Measurements from ENCODE around the gene CHST9. TPM values are rescaled to one million over a fixed set of nuclear protein-coding genes. Genes with fewer than 3 reads are reported as not detected.
"Not testable (repeated sequence)": the region's sequence is repeated elsewhere in the genome, so short reads cannot be mapped to it uniquely, and the experiment has no call there.

Gene CHST9
- total and polyA plus RNA-seq, 2 of the 4 experiments (the other 2 are of a cell fraction), result not detected

- H2AK9ac ChIP-seq (replicated peaks; ENCODE audit: low read depth, low read length, poor library complexity); H4K8ac ChIP-seq (ENCODE audit: low read depth in 2 of 2, low read length in 2 of 2); H3K56ac ChIP-seq (ENCODE audit: extremely low read depth, insufficient read depth, low read length); H2AFZ ChIP-seq (replicated peaks; ENCODE audit: low read length, poor library complexity); H3K14ac ChIP-seq (replicated peaks; ENCODE audit: low read depth, low read length); DNase-seq; H3K27ac ChIP-seq (ENCODE audit: insufficient read depth, low read length); H3K4me3 ChIP-seq (ENCODE audit: insufficient read depth, low read depth, low read length); H2BK5ac ChIP-seq (ENCODE audit: low read depth, low read length, poor library complexity, severe bottlenecking); H3K9ac ChIP-seq (ENCODE audit: low read depth, low read length); H3K18ac ChIP-seq (ENCODE audit: low read depth, low read length); H2AK5ac ChIP-seq (ENCODE audit: low read depth, low read length); H4K91ac ChIP-seq (ENCODE audit: insufficient read depth, low read depth, low read length); H3K9me1 ChIP-seq (ENCODE audit: insufficient read depth, low read length); intact Hi-C loops (cut with micrococcal nuclease); H3K27me3 ChIP-seq (ENCODE audit: control insufficient read depth, insufficient read depth, low read length); H3K4me1 ChIP-seq (ENCODE audit: control insufficient read depth, insufficient read depth, low read length); ATAC-seq (ENCODE audit: low read depth); BruUV-seq (replicated peaks); in situ Hi-C loops (cut with MboI; ENCODE audit: low sequenced_read_pairs); H4K5ac ChIP-seq (ENCODE audit: low read depth, low read length); H3K23ac ChIP-seq (ENCODE audit: low read depth, low read length); H3K4ac ChIP-seq (ENCODE audit: low read depth, low read length); H4K20me1 ChIP-seq (ENCODE audit: insufficient read depth, low read length); H3K36me3 ChIP-seq (ENCODE audit: control insufficient read depth, insufficient read depth, low read length); H3K4me2 ChIP-seq (ENCODE audit: low read depth, low read length); H2BK120ac ChIP-seq (ENCODE audit: low read depth, low read length); CTCF ChIA-PET; H2BK15ac ChIP-seq (ENCODE audit: low read depth, low read length); H2BK20ac ChIP-seq (ENCODE audit: low read depth, low read length); H3K9me3 ChIP-seq (ENCODE audit: control insufficient read depth, insufficient read depth, low read length); POLR2A ChIA-PET (ENCODE audit: unreplicated experiment); dilution Hi-C loops (cut with HindIII; ENCODE audit: low sequenced_read_pairs, unreplicated experiment); H3K79me1 ChIP-seq (ENCODE audit: low read depth in 1 of 2, low read length in 2 of 2): not testable (repeated sequence)
- WGBS, 2 experiments (ENCODE audit: extremely low coverage in 2 of 2, insufficient read length in 1 of 2), result no CpG with 5 or more reads among the region's 6 CpGs
Measured at GRCh38 chr18:27232355-27232754, 47.2 kb upstream of the CHST9 start.

DNA sequence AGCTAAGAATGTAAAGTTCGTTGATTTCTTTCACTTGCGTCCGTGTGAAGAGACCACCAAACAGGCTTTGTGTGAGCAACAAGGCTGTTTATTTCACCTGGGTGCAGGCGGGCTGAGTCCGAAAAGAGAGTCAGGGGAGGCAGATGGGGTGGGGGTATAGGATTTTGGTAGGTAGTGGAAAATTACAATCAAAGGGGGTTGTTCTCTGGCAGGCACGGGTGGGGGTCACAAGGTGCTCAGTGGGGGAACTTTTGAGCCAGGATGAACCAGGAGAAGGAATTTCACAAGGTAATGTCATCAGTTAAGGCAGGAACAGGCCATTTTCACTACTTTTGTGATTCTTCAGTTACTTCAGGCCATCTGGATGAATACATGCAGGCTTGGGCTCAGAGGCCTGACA is 46.6 kb upstream of the CHST9 start:
- H4K5ac ChIP-seq (ENCODE audit: low read depth, low read length); H3K36me3 ChIP-seq (ENCODE audit: control insufficient read depth, insufficient read depth, low read length); CTCF ChIA-PET; H3K23ac ChIP-seq (ENCODE audit: low read depth, low read length); H3K4me2 ChIP-seq (ENCODE audit: low read depth, low read length); H4K8ac ChIP-seq (ENCODE audit: low read depth in 2 of 2, low read length in 2 of 2); in situ Hi-C loops (cut with MboI; ENCODE audit: low sequenced_read_pairs); dilution Hi-C loops (cut with HindIII; ENCODE audit: low sequenced_read_pairs, unreplicated experiment); H3K18ac ChIP-seq (ENCODE audit: low read depth, low read length); H3K9me3 ChIP-seq (ENCODE audit: control insufficient read depth, insufficient read depth, low read length); H3K79me1 ChIP-seq (ENCODE audit: low read depth in 1 of 2, low read length in 2 of 2); H3K27me3 ChIP-seq (ENCODE audit: control insufficient read depth, insufficient read depth, low read length); H3K14ac ChIP-seq (replicated peaks; ENCODE audit: low read depth, low read length); H2AK9ac ChIP-seq (replicated peaks; ENCODE audit: low read depth, low read length, poor library complexity); DNase-seq; H3K27ac ChIP-seq (ENCODE audit: insufficient read depth, low read length); H2BK20ac ChIP-seq (ENCODE audit: low read depth, low read length); H3K4ac ChIP-seq (ENCODE audit: low read depth, low read length); H3K9me1 ChIP-seq (ENCODE audit: insufficient read depth, low read length); H2BK15ac ChIP-seq (ENCODE audit: low read depth, low read length); H2AFZ ChIP-seq (replicated peaks; ENCODE audit: low read length, poor library complexity); H4K20me1 ChIP-seq (ENCODE audit: insufficient read depth, low read length); H2BK120ac ChIP-seq (ENCODE audit: low read depth, low read length); H3K9ac ChIP-seq (ENCODE audit: low read depth, low read length); H3K4me1 ChIP-seq (ENCODE audit: control insufficient read depth, insufficient read depth, low read length); ATAC-seq (ENCODE audit: low read depth); H3K56ac ChIP-seq (ENCODE audit: extremely low read depth, insufficient read depth, low read length); BruUV-seq (replicated peaks); POLR2A ChIA-PET (ENCODE audit: unreplicated experiment); H2AK5ac ChIP-seq (ENCODE audit: low read depth, low read length); H4K91ac ChIP-seq (ENCODE audit: insufficient read depth, low read depth, low read length); H2BK5ac ChIP-seq (ENCODE audit: low read depth, low read length, poor library complexity, severe bottlenecking); intact Hi-C loops (cut with micrococcal nuclease); H3K4me3 ChIP-seq (ENCODE audit: insufficient read depth, low read depth, low read length): not testable (repeated sequence)
- 23% methylated on average over 3 of the region's 6 CpGs; no CpG with 5 or more reads in 1 of the 2 experiments for WGBS, 2 experiments (ENCODE audit: extremely low coverage in 2 of 2, insufficient read length in 1 of 2)

Measured in IMR-90 (cell line).